Ammon's horn (tissue), 1 donor: Measurements from ENCODE around the gene DUSP8.
"Not testable (repeated sequence)": the region's sequence is repeated elsewhere in the genome, so short reads cannot be mapped to it uniquely, and the experiment has no call there.

Experiments
- DNase-seq: peaks from one replicate; pipeline ENCODE4 v3.0.0-alpha.2; 2016; ENCODE audit warnings: low spot score

Gene DUSP8

DNA sequence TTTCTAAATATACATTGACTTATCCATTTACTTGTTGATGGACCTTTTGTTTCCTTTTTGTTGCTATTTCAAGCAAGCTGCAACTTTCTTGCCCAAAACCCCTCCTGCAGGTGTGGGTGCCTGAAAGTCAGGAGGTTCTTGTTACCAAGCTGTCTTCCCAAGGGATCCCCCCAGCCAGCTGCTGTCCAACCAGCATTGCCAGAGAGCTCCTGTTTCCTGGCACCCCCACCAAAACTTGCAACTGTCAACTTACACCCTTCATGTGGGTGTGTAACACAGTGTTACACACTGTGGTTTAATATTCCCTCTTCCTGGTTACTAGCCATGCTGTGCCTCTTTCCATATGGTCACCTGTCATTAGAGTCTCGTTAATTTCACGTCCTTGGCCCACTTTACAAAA, 14.6 kb upstream of the DUSP8 start:
- DNase-seq: no peak

GRCh38 chr11:1584661-1585370, 12.7 kb upstream of the DUSP8 start, which contains the start of gene KRTAP5-1:
TSS of gene KRTAP5-1 (minus strand) at chr11:1585283. CDS start at chr11:1585249, 34 bp downstream.
- DNase-seq: not testable (repeated sequence)

DNA sequence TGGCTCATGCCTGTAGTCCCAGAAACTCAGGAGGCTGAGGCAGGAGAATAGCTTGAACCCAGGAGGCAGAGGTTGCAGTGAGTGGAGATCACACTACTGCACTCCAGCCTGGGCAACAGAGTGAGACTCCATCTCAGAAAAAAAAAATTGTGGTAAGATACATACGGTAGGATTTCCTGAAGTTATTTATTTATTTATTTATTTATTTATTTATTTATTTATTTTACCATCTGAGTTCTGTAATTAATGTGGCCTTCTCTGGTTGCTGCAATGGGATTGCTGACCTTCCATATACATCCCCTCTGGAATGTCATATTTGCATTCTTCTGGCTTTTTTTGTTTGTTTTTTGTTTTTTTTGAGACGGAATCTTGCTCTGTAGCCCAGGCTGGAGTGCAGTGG, 10.8 kb upstream of the DUSP8 start:
- not testable (repeated sequence) for DNase-seq

- DNase-seq: no peak
Measured at GRCh38 chr11:1581976-1582375, 9.9 kb upstream of the DUSP8 start.

DNA sequence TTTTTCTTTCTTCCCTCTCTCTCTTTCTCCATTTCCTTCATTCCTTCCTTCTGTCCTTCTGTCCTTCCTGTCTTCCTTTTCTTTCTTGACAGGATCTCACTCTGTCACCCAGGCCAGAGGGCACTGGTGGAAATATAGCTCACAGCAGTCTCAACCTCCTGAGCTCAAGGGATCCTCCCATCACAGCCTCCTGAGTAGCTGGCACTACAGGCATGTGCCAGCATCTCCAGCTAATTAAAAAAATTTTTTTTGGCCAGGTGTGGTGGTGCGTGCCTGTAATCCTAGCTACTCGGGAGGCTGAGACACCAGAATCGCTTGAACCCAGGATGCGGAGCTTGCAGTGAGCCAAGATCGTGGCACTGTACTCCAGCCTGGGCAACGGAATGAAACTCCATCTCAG, 4.8 kb upstream of the DUSP8 start:
- no peak for DNase-seq

- DNase-seq: not testable (repeated sequence)
Measured at GRCh38 chr11:1575756-1576155, 3.7 kb upstream of the DUSP8 start.

DNA sequence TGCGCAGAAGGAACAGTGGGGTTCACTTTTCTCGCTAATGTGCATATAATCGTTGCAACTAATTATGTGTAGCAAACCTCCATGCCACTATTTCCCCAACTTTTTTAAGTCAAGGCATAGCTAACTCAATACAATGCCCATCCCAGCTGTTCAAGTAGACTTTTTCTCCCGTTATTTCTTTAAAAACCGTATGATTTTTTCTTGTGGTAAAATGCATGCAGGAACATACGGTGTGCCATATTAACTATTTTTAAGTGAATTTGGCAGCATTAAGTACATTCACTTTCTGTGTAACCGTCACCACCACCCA, 2.8 kb upstream of the DUSP8 start:
- no peak for DNase-seq

- DNase-seq: peak; percentile 72
Measured at GRCh38 chr11:1574238-1574932, 2.3 kb upstream of the DUSP8 start.

DNA sequence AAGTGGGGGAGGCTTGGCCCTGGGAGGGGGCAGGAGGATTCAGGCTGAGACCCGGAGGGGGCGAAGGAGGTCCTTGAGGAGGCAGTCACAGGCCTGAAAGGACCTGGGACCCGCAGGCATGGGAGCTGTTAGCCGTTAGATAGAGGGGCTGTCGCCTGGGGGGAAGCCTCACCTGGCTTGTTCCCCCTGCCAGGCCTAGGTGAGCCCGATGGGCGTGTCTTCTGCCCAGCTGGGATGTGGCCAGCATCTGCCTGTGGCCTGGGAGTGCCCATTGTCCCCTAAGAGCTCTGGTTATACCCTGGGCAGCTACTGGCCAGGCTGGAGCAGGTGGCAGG, 1.8 kb upstream of the DUSP8 start:
- no peak for DNase-seq

DNA sequence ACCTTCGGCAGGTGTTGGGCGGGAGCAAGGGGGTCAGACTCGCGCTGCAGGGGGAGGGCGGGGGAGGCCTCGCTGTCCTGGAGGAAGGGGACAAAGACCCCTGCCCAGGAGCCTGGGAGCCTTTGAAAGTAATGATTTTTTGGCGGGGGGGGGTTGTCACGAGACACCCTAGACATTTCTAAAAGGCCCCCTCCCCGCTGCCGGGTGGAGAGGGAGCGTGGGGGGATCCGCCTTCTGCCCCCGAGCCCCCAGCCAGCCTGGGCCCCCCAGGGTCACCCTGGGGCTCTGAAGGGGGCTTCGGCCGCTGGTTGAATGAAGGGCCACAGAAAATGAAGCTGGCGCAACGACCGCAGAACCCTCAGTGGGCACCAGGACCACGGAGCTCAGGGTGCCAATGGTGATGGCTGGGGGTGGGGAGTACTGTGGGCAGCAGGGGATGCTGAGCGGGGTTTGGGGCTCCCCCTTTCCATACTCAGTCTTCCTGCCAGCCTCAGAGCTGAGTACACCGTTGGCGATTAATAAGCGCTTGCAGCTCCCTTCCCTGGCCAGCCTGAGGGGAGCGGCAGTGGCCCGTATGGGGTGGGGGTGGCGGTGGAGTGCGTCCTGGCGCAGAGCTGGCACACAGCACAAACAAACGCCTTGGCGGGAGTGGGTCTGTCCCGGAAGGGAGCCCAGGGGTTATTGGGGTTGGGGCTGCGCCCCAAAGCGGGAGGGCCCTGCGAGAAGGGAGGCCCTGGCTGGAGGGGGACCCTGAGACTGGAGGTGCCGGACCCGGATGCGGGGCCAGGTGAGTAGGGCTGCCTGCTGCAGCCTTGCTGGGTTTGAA, 1.2 kb upstream of the DUSP8 start:
- DNase-seq: no peak

DNA sequence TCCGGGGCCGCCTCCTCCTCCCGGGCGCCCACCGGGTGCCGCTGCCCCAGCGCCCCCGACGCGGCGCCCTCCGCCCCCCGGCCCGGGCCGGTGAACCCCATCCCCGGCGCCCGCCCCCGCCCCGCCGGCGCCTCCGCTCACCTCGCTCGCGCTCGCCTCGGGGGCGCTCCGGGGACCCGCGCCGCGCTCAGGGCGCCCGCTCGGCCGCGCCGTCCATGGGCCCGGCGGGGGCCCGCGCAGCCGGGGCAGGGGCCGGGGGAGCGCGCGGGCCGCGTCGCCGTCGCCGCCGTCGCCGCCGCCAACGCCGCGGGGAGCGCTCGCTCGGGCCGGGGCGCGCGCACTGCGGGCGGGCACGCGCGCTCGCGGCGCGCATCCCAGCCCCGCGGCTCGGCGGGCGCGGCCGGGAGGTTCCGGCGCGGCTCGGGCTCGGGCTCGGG, 293 bp downstream of the DUSP8 start:
- DNase-seq: no peak

DNA sequence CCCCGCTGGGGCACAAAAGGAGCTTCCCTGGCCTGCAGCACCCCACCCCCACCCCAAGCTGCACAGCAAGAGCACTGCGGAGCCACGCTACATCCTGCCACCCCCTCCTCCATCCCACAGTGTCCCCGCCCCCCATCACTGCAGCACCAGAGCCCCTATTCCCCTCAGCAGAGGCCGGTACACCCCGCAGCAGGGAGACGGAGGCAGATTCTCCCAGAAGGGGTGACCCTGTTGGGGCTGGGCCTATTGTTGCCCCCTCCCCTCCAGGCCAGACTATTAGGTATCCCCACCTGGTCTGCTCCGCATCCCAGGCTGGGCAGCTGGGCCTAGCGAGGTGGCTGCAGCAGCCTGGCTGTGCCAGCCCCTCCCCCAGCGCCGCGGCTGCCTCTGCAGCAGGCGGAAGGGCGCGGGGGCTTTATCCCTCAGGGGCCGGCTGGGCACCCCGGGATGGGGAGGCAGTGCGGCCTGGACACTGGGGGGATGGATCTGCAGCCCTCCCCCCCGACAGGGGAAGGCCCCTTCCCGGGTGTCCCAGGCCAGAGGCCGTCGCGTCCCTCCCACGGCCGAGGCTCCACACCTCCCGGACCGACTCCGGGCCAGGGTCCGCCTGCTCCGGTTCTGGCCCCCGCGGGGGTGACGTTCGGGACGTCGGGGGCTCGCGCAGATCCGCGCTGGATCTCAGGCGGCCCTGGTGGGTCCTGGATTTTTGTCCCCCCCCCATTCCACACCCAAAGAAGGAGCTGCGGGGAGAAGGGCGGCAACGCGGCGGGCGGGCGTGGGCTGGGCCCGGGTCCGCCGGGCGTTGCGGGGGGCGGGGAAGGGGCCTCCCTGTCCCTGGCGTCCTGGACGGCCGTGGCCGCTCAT, 943 bp downstream of the DUSP8 start:
- peak; percentile 43 for DNase-seq

- peak; percentile 4 for DNase-seq
Measured at GRCh38 chr11:1570531-1570895, 1.6 kb downstream of the DUSP8 start.

- DNase-seq: no peak
Measured at GRCh38 chr11:1570001-1570453, 2.0 kb downstream of the DUSP8 start.

DNA sequence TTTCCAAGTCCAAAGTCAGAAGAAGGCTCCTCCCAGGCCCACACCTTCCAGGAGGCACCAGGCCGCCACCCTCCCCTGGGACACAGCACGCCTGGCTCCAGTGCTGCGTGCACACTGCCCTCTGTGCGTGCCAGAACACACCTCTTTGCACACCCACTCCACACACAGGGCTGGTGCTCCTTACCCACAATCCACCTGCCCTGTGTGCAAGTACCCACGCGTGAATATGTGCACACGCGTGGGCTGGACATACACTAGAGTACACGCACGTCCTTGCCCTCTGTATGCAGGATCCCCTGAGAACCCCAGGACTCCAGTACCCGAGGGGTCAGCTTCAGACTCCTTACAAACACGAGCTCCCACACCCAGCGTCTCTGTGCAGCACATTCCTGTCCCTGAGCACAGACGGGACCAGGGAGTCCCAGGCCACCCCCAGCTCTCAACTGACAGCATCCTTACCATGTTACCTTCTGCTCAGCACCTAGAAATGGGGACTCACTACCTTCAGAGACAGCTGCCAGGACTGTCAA, 2.8 kb downstream of the DUSP8 start:
- no peak for DNase-seq

- no peak for DNase-seq
Measured at GRCh38 chr11:1568441-1568911, 3.6 kb downstream of the DUSP8 start.

DNA sequence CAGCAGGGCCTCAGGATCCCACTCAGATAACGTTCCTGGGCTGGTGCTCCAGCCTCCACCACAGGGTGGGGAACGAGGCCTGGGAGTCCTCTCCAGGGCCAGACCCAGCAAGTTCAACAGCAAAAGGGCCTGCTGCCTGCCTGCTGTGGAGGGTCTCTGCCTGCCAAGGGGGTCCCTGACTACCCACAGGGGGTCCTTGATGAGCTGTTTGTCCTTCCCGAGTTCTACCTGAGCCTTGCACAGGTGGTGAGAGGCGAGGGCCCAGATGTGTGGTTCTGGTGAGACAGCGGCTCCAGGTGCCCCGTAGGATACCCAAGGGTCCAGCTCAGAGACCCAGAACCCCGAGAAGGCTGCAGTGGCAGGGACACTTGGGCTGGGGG, 4.4 kb downstream of the DUSP8 start:
- no peak for DNase-seq

- DNase-seq: no peak
Measured at GRCh38 chr11:1567052-1567720, 4.9 kb downstream of the DUSP8 start.

DNA sequence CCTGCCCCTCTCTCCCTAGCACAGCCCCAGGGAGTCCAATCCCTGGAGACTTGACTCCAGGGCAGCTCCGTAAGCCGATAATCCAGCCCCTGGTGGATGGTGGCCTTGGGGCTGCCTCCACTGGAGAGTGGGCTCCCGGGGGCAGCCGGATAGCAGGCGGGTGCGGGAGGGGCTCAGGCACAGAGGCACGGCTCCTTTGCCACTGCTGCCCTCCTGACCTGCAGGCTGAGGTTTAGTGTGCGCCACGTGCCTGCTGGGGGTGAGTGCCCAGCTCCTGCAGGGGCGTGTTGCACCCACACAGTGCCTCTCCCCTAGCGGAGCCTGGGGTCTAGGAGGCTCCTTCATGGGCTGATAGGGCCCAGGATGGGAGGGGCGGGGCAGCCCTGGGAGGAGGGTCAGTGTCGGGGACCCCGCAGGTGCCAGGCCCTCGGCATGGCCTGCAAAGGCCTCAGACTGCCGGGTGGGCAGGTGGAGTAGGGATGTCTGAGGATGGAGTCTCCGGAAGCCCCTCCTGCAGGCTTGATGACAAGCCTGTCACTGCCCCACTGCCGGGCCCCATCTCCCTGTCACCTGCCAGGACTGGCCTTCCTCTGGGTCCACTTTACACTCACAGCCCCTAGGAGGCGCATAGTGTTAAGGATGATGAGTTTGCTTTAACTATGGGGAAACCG, 5.6 kb downstream of the DUSP8 start:
- DNase-seq: no peak

GRCh38 chr11:1565904-1566247, 6.2 kb downstream of the DUSP8 start:
- DNase-seq: no peak
